Endothelial cell of hepatic sinusoid (primary cell): ENCODE data around the gene GLS2.

Experiments used
- in situ Hi-C: cut with HindIII; loops from 2 replicates; pipeline ENCODE4 v1.10.0; 2017; ENCODE audit warnings: low sequenced_read_pairs

GLS2 gene

GRCh38 chr12:56494106-56494415, 6.1 kb upstream of the GLS2 start:
- in situ Hi-C loops: loop anchor here (5.0 kb wide), 1 partner anchor 133 kb away; no protein-coding TSS in a partner anchor

- in situ Hi-C loops: loop anchor here (5.0 kb wide), 1 partner anchor 134 kb away; no protein-coding TSS in a partner anchor
Measured at GRCh38 chr12:56493409-56494105, 5.6 kb upstream of the GLS2 start.

GRCh38 chr12:56490360-56490759, 2.4 kb upstream of the GLS2 start:
- in situ Hi-C loops: loop anchor here (5.0 kb wide), 1 partner anchor 137 kb away; no protein-coding TSS in a partner anchor

GRCh38 chr12:56487448-56488040, 417 bp downstream of the GLS2 start:
- in situ Hi-C loops: no loop called here

- in situ Hi-C loops: no loop called here
Measured at GRCh38 chr12:56486694-56487093, 1.3 kb downstream of the GLS2 start.

- in situ Hi-C loops: no loop called here
Measured at GRCh38 chr12:56484566-56484965, 3.4 kb downstream of the GLS2 start.

GRCh38 chr12:56479625-56480024, 8.3 kb downstream of the GLS2 start:
- in situ Hi-C loops: no loop called here

- in situ Hi-C loops: no loop called here
Measured at GRCh38 chr12:56477521-56478225, 10.3 kb downstream of the GLS2 start.

GRCh38 chr12:56476972-56477432, 11.0 kb downstream of the GLS2 start:
- in situ Hi-C loops: no loop called here

GRCh38 chr12:56476143-56476542, 11.8 kb downstream of the GLS2 start:
- in situ Hi-C loops: no loop called here

- in situ Hi-C loops: no loop called here
Measured at GRCh38 chr12:56474389-56474788, 13.6 kb downstream of the GLS2 start.

- in situ Hi-C loops: no loop called here
Measured at GRCh38 chr12:56469007-56469930, 18.7 kb downstream of the GLS2 start.

- in situ Hi-C loops: no loop called here
Measured at GRCh38 chr12:56468216-56469006, 19.6 kb downstream of the GLS2 start, which contains the start of gene SPRYD4. Gene SPRYD4 (plus strand): TSS chr12:56468578. CDS start chr12:56468592, 14 bp downstream.

- in situ Hi-C loops: no loop called here
Measured at GRCh38 chr12:56462565-56462964, 25.4 kb downstream of the GLS2 start.

GRCh38 chr12:56461235-56462159, 26.5 kb downstream of the GLS2 start:
- in situ Hi-C loops: no loop called here

GRCh38 chr12:56457817-56458216, 30.1 kb downstream of the GLS2 start:
- in situ Hi-C loops: loop anchor here (5.0 kb wide), 1 partner anchor 51 kb away; no protein-coding TSS in a partner anchor

GRCh38 chr12:56454557-56454956, 33.4 kb downstream of the GLS2 start, which contains the start of gene MIP:
Gene MIP (minus strand): TSS chr12:56454657. CDS start chr12:56454613, 44 bp downstream.
- in situ Hi-C loops: no loop called here

- in situ Hi-C loops: no loop called here
Measured at GRCh38 chr12:56451147-56451546, 36.8 kb downstream of the GLS2 start.

- in situ Hi-C loops: no loop called here
Measured at GRCh38 chr12:56450241-56450640, 37.7 kb downstream of the GLS2 start.
